Daoy (cell line): ENCODE results near the gene TPPP. TPM values are rescaled to one million over a fixed set of nuclear protein-coding genes. Genes with fewer than 3 reads are reported as not detected.

ENCODE experiments used
- DNase-seq: peaks from one replicate; pipeline ENCODE4 v3.0.0-alpha.2; 2015; ENCODE audit warnings: low read depth
- total RNA-seq: library from RNA; depleted of rRNA; stranded (reverse); fragments of >200 nt; shearing (Covaris generic); gene quantifications from 2 replicates; pipeline ENCODE4 v1.2.3, GENCODE V29; 2014

TPPP gene
- total RNA-seq, 1 experiment from 2014 or later: 0.34 TPM

- no peak for DNase-seq
Measured at GRCh38 chr5:665541-665955, 27.6 kb downstream of the TPPP start.

GRCh38 chr5:664994-665360 lies 28.2 kb downstream of the TPPP start:
- no peak for DNase-seq

GRCh38 chr5:664343-664993 lies 28.7 kb downstream of the TPPP start:
- DNase-seq: no peak

- no peak for DNase-seq
Measured at GRCh38 chr5:663436-664342, 29.5 kb downstream of the TPPP start.

- DNase-seq: no peak
Measured at GRCh38 chr5:662751-663435, 30.3 kb downstream of the TPPP start.

GRCh38 chr5:661891-662750 lies 31.0 kb downstream of the TPPP start:
- no peak for DNase-seq

GRCh38 chr5:660491-661030 lies 32.6 kb downstream of the TPPP start:
- no peak for DNase-seq

- no peak for DNase-seq
Measured at GRCh38 chr5:659496-660263, 33.5 kb downstream of the TPPP start.

GRCh38 chr5:658103-658502 lies 35.0 kb downstream of the TPPP start:
- DNase-seq: peak; percentile 44

- DNase-seq: peak; percentile 95
Measured at GRCh38 chr5:657570-657969, 35.6 kb downstream of the TPPP start.

GRCh38 chr5:655406-655805 lies 37.7 kb downstream of the TPPP start:
- DNase-seq: no peak

GRCh38 chr5:654071-654778 lies 38.9 kb downstream of the TPPP start:
- DNase-seq: no peak

- no peak for DNase-seq
Measured at GRCh38 chr5:652773-653350, 40.3 kb downstream of the TPPP start.

- DNase-seq: no peak
Measured at GRCh38 chr5:652023-652515, 41.1 kb downstream of the TPPP start.

- DNase-seq: no peak
Measured at GRCh38 chr5:651296-652022, 41.7 kb downstream of the TPPP start.

GRCh38 chr5:647727-648126 lies 45.4 kb downstream of the TPPP start:
- DNase-seq: no peak

GRCh38 chr5:647311-647710 lies 45.8 kb downstream of the TPPP start:
- DNase-seq: no peak

GRCh38 chr5:646396-647201 lies 46.6 kb downstream of the TPPP start:
- no peak for DNase-seq
